ENCODE measurements around the gene RP9. TPM values are rescaled to one million over a fixed set of nuclear protein-coding genes. Genes with fewer than 3 reads are reported as not detected.
A peak's percentile ranks its signal among the peaks of the same experiment; 100 is the strongest.

The RP9 gene
- total and polyA plus RNA-seq, 2 of the 4 experiments (the other 2 are of a cell fraction), result 9.5 to 18.1 TPM

- Histone ChIP-seq H4K5ac (ENCODE audit: low read depth, low read length) (peak overlapping the region; percentile 22; the same call in 1 of the 2 replicates), H3K79me1 (ENCODE audit: low read depth in 1 of 2, low read length in 2 of 2) (no peaks in the 10 kb centered on the region), H2BK5ac (ENCODE audit: low read depth, low read length, poor library complexity, severe bottlenecking) (peak overlapping the region; percentile 43), H2AK5ac (ENCODE audit: low read depth, low read length) (no peak overlapping the region), H2AFZ (replicated peaks; ENCODE audit: low read length, poor library complexity) (no peak overlapping the region), H3K27ac (ENCODE audit: insufficient read depth, low read length) (no peak overlapping the region), H3K4me1 (ENCODE audit: control insufficient read depth, insufficient read depth, low read length) (peaks cover 8% of the 10 kb centered on the region), H2BK120ac (ENCODE audit: low read depth, low read length) (peak overlapping the region; percentile 86), H3K9me1 (ENCODE audit: insufficient read depth, low read length) (peaks cover 6% of the 10 kb centered on the region; the same call in 1 of the 2 replicates), H2BK20ac (ENCODE audit: low read depth, low read length) (peak overlapping the region; percentile 88; the same call in 1 of the 2 replicates), H3K36me3 (ENCODE audit: control insufficient read depth, insufficient read depth, low read length) (no peaks in the 10 kb centered on the region), H3K27me3 (ENCODE audit: control insufficient read depth, insufficient read depth, low read length) (no peaks in the 10 kb centered on the region), H3K56ac (ENCODE audit: extremely low read depth, insufficient read depth, low read length) (0 out of 2 replicates have a peak overlapping the region, but pooled peaks have one; percentile 41), H3K9me3 (ENCODE audit: control insufficient read depth, insufficient read depth, low read length) (peaks cover 7% of the 10 kb centered on the region; the same call in 1 of the 2 replicates), H3K4me3 (ENCODE audit: insufficient read depth, low read depth, low read length) (no peak overlapping the region), H3K4me2 (ENCODE audit: low read depth, low read length) (peak overlapping the region; percentile 54; the same call in 1 of the 2 replicates), H4K20me1 (ENCODE audit: insufficient read depth, low read length) (no peaks in the 10 kb centered on the region), H3K18ac (ENCODE audit: low read depth, low read length) (peak overlapping the region; percentile 20; the same call in 1 of the 2 replicates), H4K8ac (ENCODE audit: low read depth in 2 of 2, low read length in 2 of 2) (peak overlapping the region; percentile 9 to 78; a peak in 2 of 4 replicates), H3K23ac (ENCODE audit: low read depth, low read length) (no peak overlapping the region; the same call in 1 of the 2 replicates), H3K14ac (replicated peaks; ENCODE audit: low read depth, low read length) (peak overlapping the region; percentile 78; the same call in 1 of the 2 replicates), H2BK15ac (ENCODE audit: low read depth, low read length) (peak overlapping the region; percentile 81; the same call in 2 of the 3 replicates), H3K9ac (ENCODE audit: low read depth, low read length) (no peak overlapping the region), H2AK9ac (replicated peaks; ENCODE audit: low read depth, low read length, poor library complexity) (no peak overlapping the region), H3K4ac (ENCODE audit: low read depth, low read length) (peak overlapping the region; percentile 81; the same call in 1 of the 2 replicates), H4K91ac (ENCODE audit: insufficient read depth, low read depth, low read length) (0 out of 2 replicates have a peak overlapping the region, but pooled peaks have one; percentile 54)
- no peak for TF ChIP-seq NFE2L2 (IDR thresholded peaks at IDR 0.05; ENCODE audit: low read depth, low read length)
- TF ChIP-seq SMC3 (IDR thresholded peaks at IDR 0.05; ENCODE audit: low read depth, low read length), result no peak
- TF ChIP-seq BHLHE40 (IDR thresholded peaks at IDR 0.05; ENCODE audit: low read depth, low read length), result no peak
- no peak for TF ChIP-seq CTCF (conservative IDR thresholded peaks at IDR 0.05; ENCODE audit: low read depth, low read length)
- peak; percentile 38; the same call in 1 of the 2 replicates for TF ChIP-seq USF2 (IDR thresholded peaks at IDR 0.05; ENCODE audit: low read depth, low read length)
- POLR2A ChIA-PET (ENCODE audit: unreplicated experiment), result interaction anchor here (0.6 kb wide), 1 partner anchor 10 kb away, joined by 3 read pairs; the partner anchor contains the start of gene NT5C3A
- in situ Hi-C loops (cut with MboI; ENCODE audit: low sequenced_read_pairs), result no loop called here
- CTCF ChIA-PET, result no interaction called here
- no TSS peak for BruUV-seq (replicated peaks)
- WGBS, 2 experiments (ENCODE audit: extremely low coverage in 2 of 2, insufficient read length in 1 of 2), result 0% methylated on average over 2 of the region's 2 CpGs; no CpG with 5 or more reads in 1 of the 2 experiments
- ATAC-seq (ENCODE audit: low read depth) (peak; percentile 91), DNase-seq (peak; percentile 78)
- dilution Hi-C loops (cut with HindIII; ENCODE audit: low sequenced_read_pairs, unreplicated experiment), result no loop called here
- intact Hi-C loops (cut with micrococcal nuclease), result no loop called here
Measured at GRCh38 chr7:33072471-33072870, 36.7 kb downstream of the RP9 start.
